NCI-H524 treated with DMSO at 0.1 percent for 48 hours (cell line): ENCODE measurements around the gene ENOSF1.

ENCODE experiments used
- DNase-seq: peaks from one replicate; lab custom pipeline; 2025; lab: John Stamatoyannopoulos, UW

ENOSF1 gene

DNA sequence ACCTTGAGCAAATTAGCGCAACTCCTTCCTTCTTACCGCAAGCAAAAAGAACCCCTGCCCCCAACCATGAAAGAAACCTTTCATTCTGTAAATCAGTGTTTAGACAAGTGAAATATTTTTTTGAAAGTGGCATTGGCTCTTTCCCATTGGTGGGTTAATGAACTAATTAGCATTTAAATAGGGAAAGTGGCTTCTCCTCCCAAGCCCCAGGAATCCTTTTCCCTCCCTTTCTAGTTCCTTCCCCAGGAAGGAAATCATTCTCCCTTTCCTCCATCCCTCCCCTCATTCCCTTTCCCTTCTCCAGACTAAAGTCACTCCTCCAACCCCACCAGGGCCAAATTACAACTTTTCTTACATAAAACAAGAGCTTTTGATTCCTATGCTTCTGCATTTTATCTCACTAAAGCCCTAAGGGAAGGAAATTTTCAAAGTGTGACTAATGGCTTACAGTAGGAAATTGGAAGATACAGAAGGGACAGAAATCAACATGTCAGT is 77.8 kb downstream of the ENOSF1 start:
- no peak for DNase-seq

DNA sequence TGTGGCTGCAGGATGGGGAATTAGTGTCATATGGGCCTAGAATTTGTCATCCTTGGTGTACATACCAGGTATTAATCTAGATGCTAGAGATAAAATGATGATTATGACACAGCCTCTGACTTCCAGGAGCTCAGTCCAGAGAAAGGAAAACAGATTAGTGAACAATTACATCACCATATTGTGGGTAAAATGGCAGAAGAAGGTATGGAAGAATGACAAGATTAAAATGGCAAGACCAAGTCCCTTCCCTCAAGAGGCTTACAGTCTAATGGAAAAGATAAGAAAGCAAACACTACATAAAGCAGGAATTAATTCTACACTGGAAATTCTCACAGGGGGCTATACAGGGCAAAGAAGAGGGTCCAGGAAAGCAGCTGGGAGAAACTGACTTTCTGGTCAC is 80.9 kb downstream of the ENOSF1 start:
- DNase-seq, result no peak

DNA sequence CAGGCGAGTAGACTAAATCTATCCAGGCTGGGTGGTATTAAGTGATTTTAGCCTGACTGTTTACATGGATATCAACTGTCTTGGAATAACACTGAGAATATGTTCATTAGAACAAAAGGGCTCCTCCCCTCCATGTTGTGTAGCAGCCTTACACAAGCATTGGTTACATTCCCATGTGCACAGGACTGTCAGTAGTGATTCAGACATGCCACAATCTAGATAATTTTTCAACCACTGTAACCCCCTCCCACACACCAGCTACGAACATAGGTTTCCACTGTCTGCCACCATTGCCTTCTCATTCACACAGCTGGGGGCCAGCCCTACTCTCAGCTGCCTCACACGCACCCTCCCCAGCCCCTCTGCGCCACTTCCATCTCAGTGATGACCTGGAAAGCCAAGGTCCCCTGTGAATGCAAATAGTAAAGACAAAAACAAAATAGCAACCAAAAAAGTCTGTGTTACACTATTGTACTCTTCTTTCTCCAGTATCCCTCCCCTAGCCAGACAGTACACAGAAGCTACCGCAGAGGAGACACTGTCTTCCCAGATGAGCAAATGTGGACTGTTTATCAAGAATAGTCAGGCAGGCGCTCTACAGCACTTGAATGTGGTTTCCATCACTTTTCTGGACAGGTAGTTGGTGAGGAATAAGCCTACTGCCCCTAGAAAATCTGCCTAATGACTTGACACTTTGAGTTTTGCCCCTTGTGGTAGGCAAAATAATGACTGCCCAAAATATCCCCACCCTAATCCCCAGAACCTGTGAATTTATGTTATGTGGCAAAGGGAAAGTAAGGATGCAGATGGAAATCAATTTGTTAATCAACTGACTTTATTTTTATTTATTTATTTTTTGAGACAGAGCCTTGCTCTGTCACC is 82.9 kb downstream of the ENOSF1 start:
- no peak for DNase-seq

DNA sequence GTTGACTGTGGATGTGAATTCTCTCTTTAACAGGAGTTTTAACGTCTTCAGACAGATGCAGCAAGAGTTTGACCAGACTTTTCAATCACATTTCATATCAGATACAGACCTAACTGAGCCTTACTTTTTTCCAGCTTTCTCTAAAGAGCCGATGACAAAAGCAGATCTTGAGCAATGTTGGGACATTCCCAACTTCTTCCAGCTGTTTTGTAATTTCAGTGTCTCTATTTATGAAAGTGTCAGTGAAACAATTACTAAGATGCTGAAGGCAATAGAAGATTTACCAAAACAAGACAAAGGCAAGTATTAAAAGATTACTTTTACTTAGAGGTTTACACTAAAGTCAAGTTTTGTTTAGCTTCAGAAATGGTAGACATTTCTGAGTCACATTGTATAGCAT is 85.2 kb downstream of the ENOSF1 start:
- no peak for DNase-seq

DNA sequence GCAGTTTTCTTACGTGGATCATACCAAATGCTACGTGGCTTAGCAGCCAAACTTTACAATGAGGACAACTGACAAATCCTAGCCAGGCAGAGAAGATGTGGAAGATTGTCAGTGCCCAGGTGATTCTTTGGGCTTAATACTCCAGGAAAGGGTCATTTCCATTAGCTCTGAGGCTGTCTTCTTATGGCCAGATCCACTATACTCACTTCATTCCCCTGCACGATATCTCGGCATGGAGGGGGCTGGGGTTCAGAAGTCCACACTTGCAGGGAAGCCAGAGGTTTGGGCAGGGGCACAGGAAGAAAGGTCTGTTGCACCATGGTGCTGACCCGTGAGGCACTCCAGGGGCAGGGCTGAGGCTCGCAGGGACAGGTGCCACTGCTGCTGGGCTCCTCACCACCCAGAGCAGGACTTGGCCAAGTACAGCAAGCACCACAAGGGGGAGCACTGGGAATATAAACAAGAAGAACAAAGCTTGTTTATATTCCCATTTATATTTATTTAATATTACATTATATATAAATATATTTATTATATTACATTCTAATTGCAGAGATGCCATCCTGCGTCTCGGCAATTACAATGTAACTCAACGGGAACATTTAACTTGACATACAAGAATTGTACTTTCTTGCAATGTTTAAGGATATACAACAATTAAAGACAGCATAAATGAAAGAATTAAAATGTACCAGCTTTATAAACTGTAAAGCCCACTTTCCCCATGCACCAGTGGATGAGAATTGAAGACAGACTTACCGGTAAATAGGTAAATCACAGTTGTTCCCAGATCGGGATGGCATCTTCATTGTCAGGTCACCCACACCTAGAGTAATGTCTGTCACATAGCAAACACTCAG is 88.4 kb downstream of the ENOSF1 start:
- DNase-seq, result no peak

DNA sequence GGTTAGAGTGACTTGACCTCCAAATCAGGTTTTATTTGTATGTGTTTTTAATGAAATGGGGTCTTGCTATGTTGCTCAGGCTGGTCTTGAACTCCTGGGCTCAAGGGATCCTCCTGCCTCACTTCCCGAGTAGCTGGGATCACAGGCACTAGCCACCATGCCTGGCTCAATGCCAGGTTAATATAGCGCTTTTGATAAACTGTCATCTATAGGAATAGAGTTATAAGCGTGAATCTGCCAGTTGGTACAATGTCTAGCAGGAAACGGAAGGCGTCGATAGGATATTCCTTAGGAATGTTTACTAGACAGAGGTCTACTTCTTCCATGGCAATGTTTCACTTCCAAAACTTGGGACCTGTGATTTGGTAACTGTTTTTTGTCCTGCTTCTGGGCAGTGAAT is 90.1 kb downstream of the ENOSF1 start:
- no peak for DNase-seq

DNA sequence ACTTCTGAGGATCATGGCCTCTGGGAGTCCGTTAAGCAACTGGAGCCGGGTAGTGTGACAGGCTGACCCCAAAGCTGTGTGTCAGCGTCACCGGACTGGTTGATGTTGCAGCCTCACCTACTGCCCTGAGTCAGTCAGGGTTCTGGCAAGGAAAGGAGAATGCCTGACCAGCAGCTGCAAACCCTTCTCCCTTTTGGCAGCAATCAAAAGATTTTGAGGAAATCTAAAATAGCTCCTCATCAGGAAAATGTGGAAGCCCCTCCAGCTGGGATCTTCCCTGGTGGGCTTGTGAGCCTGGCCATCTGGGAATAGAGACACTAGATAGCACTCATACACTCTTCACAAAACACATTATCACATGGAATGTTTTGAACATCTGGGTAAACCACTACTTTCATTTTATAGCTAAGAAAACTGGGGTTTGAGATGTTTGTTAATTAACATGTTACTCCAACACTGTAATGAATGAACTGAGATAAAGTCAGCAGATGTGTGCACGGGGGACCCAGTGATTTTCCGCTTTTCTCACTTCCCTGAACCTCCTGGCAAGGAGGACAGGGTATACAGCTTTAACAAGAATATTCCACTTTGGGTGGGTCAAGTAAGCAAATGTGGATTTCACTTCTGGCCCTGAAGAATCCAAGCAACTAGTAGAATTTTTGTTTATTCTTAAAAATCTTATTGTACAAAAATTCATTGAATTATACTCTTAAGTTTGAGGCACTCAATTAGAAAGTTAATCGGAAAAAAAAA is 91.0 kb downstream of the ENOSF1 start:
- DNase-seq, result no peak
